GM12878 (cell line): ENCODE data around the gene PCDHB7. TPM values are rescaled to one million over a fixed set of nuclear protein-coding genes. Genes with fewer than 3 reads are reported as not detected.
"Not testable (repeated sequence)": the region's sequence is repeated elsewhere in the genome, so short reads cannot be mapped to it uniquely, and the experiment has no call there.

Experiments used
- ATAC-seq: fragments of 200-7000 bp; cut with Tn5 transposase; 3 replicates; pipeline ENCODE4 v1.9.1; 2020; ENCODE audit warnings: mild to moderate bottlenecking, moderate library complexity
- BruUV-seq: library from RNA; stranded (reverse); fragments of 400-500 nt; replicated peaks from 2 replicates; lab custom pipeline; 2021; lab: Mats Ljungman, UMichigan
- CTCF ChIA-PET: fragments of 300-600 bp; sonication (Branson Sonifier 250); formaldehyde crosslinking; extraction: SDS; loops from one replicate; lab custom pipeline; 2021; ENCODE audit warnings: inconsistent platforms; lab: Yijun Ruan, JAX
- POLR2A ChIA-PET: fragments of 350-600 bp; formaldehyde crosslinking; extraction: SDS; loops from one replicate; lab custom pipeline; 2021; ENCODE audit warnings: inconsistent platforms; lab: Charles Lee
- RAD21 ChIA-PET: fragments of 300-600 bp; sonication (Branson Sonifier 250); formaldehyde crosslinking; loops from one replicate; lab custom pipeline; 2023; ENCODE audit warnings: antibody characterized with exemption; ENCODE audit not compliant: unreplicated experiment; lab: Charles Lee
- SMC1A ChIA-PET: fragments of 300-600 bp; sonication (Branson Sonifier 250); formaldehyde crosslinking; loops from one replicate; lab custom pipeline; 2023; ENCODE audit not compliant: unreplicated experiment, uncharacterized antibody; lab: Charles Lee
- DNase-seq: peaks from one replicate; pipeline ENCODE4 v3.0.0-alpha.2; 2011; ENCODE audit warnings: low read depth, low spot score
- FAIRE-seq: peaks from 3 replicates; lab custom pipeline; 2011; peaks lifted over from hg19 to GRCh38; lab: Jason Lieb, UNC
- H2AFZ ChIP-seq: 2 replicates; pipeline ENCODE4 v1.6.0; 2011; ENCODE audit warnings: low read depth, low read length, control low read depth; ENCODE audit not compliant: control insufficient read depth
- H3K27ac ChIP-seq: 2 replicates; pipeline ENCODE4 v1.5.1; 2011; ENCODE audit warnings: control low read depth; ENCODE audit not compliant: control insufficient read depth, insufficient read depth
- H3K27me3 ChIP-seq, 2 experiments: replicated peaks in 1 of 2; 2 replicates each; pipeline versions ENCODE4 v1.6.0 to v1.6.1; 2011; ENCODE audit warnings: low read length in 1 of 2; ENCODE audit not compliant: control insufficient read depth in 2 of 2, insufficient read depth in 2 of 2
- H3K36me3 ChIP-seq, 2 experiments: 2 replicates each; pipeline ENCODE4 v1.5.1; 2011; ENCODE audit warnings: low read length in 1 of 2; ENCODE audit not compliant: control insufficient read depth in 2 of 2, insufficient read depth in 2 of 2
- H3K4me1 ChIP-seq: 2 replicates; pipeline ENCODE4 v1.6.1; 2011; ENCODE audit warnings: mild to moderate bottlenecking, low read length, moderate library complexity, mixed read lengths; ENCODE audit not compliant: control insufficient read depth, insufficient read depth
- H3K4me2 ChIP-seq: 2 replicates; pipeline ENCODE4 v1.6.0; 2011; ENCODE audit warnings: control low read depth; ENCODE audit not compliant: control insufficient read depth, insufficient read depth
- H3K4me3 ChIP-seq: fragments of 200-600 bp; sonication (generic); 2 replicates; pipeline ENCODE4 v1.5.1; 2016
- H3K79me2 ChIP-seq: 2 replicates; pipeline ENCODE4 v1.6.0; 2011; ENCODE audit warnings: low read length; ENCODE audit not compliant: control insufficient read depth, insufficient read depth
- H3K9ac ChIP-seq: 2 replicates; pipeline ENCODE4 v1.8.0; 2011; ENCODE audit warnings: low read length, control low read depth, mixed read lengths; ENCODE audit not compliant: control insufficient read depth, insufficient read depth
- H3K9me3 ChIP-seq: replicated peaks from 3 replicates; pipeline ENCODE4 v1.5.1; 2011; ENCODE audit warnings: mild to moderate bottlenecking, low read length; ENCODE audit not compliant: control insufficient read depth, insufficient read depth
- H4K20me1 ChIP-seq: 2 replicates; pipeline ENCODE4 v1.6.0; 2011; ENCODE audit not compliant: control insufficient read depth, insufficient read depth
- CTCF ChIP-seq, 3 experiments: IDR thresholded peaks in 2 of 3; conservative IDR thresholded peaks in 1 of 3; 2 replicates each; pipeline ENCODE4 v1.5.1; 2011; ENCODE audit warnings: low read depth in 3 of 3, low read length in 3 of 3, mild to moderate bottlenecking in 3 of 3, control low read depth in 2 of 3, moderate library complexity in 2 of 3, inconsistent platforms in 1 of 3, mixed read lengths in 1 of 3; ENCODE audit not compliant: control insufficient read depth in 2 of 3, insufficient read depth in 1 of 3; ENCODE audit errors: extremely low read depth in 1 of 3
- POLR2AphosphoS5 ChIP-seq: IDR thresholded peaks from 2 replicates; pipeline ENCODE4 v1.6.1; 2011; ENCODE audit warnings: mild to moderate bottlenecking, low read length, inconsistent platforms
- RAD21 ChIP-seq: IDR thresholded peaks from 2 replicates; pipeline ENCODE4 v1.6.1; 2011; ENCODE audit warnings: mild to moderate bottlenecking, low read depth, low read length, moderate library complexity; ENCODE audit not compliant: insufficient read depth
- WGBS: methylation state at CpG from one replicate; pipeline ENCODE4 v1.1.6; 2016; ENCODE audit warnings: low lambda C conversion rate; ENCODE audit not compliant: insufficient replicate concordance, insufficient coverage; ENCODE audit errors: missing lambda C conversion rate; 5-methylcytosine and 5-hydroxymethylcytosine counted together
- in situ Hi-C: fragments of 300-500 bp; cut with MboI; formaldehyde crosslinking; loops from 9 replicates; pipeline ENCODE4 v1.14.3; 2018; ENCODE audit warnings: mixed read lengths
- intact Hi-C: fragments of 100-400 bp; cut with micrococcal nuclease; formaldehyde crosslinking; loops from one replicate; pipeline ENCODE4 v1.14.2; 2022; ENCODE audit not compliant: unreplicated experiment
- polyA plus RNA-seq, 11 experiments: library from polyadenylated mRNA; depleted of rRNA in 4 of 11; unstranded in 6 of 11; stranded (reverse) in 5 of 11; fragments of >200 nt; fragmentation: Nextera tagmentation in 4 of 11; fragmentation: Illumina TruSeq in 1 of 11; extraction: Ambion mirVana in 4 of 11; extraction: Trizol in 1 of 11; gene quantifications; 1 replicate in 1 of 11; 2 replicates in 10 of 11; pipeline versions ENCODE4 v1.2.1 to v1.2.3, GENCODE V29; 2011 to 2016; ENCODE audit warnings: inconsistent platforms in 2 of 11, missing spikeins in 2 of 11, low read depth in 1 of 11
- total RNA-seq, 4 experiments: library from RNA; depleted of rRNA in 3 of 4; stranded (reverse); fragments of >200 nt in 3 of 4; fragmentation: Illumina TruSeq in 1 of 4; extraction: Trizol in 1 of 4; gene quantifications; 2 replicates each; pipeline versions ENCODE4 v1.2.1 to v1.2.3, GENCODE V29; 2013 to 2021

Gene PCDHB7
- total and polyA plus RNA-seq, 10 of the 15 experiments (the other 5 are each of a cell fraction or from before 2014, with no cell fraction given): not detected

- H3K27me3 ChIP-seq, H4K20me1 ChIP-seq, intact Hi-C loops, ATAC-seq, POLR2A ChIA-PET, H3K4me2 ChIP-seq, H3K9me3 ChIP-seq, H3K79me2 ChIP-seq, H3K9ac ChIP-seq, FAIRE-seq, CTCF ChIA-PET, H2AFZ ChIP-seq, H3K4me3 ChIP-seq, SMC1A ChIA-PET, BruUV-seq, RAD21 ChIA-PET, H3K27ac ChIP-seq, DNase-seq, H3K36me3 ChIP-seq, H3K4me1 ChIP-seq: not testable (repeated sequence)
- in situ Hi-C loops: loop anchor here (25.0 kb wide), 1 partner anchor 346 kb away; no protein-coding TSS in a partner anchor
- 76% methylated on average over 17 of the region's 26 CpGs for WGBS
Observed at GRCh38 chr5:141216035-141216434, 43.6 kb downstream of the PCDHB7 start.

DNA sequence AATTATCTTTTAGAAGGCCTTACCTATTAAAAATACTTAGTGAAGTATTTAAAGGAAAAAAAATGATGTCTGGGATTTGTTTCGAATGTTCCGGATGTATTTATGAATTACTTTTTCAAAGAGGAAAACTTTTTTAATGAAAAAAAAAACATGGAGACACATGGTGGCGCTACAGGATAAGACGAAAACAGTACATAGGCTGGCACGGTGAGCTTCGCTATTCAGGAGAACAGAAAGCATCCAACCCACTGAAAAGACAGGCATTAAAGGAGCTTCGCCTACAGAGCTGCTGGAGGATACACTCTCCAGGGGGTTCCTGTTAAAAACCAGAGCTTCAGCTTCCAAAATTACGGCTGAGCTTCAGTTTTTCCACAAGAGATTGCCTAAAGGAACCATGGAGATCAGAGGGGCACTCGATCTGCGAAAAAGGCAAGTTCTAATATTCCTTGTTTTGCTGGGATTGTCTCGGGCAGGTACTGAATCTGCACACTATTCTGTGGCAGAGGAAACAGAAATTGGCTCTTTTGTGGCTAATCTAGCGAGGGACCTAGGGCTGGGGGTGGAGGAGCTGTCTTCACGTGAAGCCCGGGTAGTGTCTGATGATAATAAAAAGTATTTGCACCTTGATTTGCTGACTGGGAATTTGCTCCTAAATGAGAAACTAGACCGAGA is 50.8 kb downstream of the PCDHB7 start, which contains the start of gene PCDHB14:
Gene PCDHB14, plus strand, starts transcription at position 232 of the 672 bp plus-strand sequence. Its CDS starts 163 bp downstream, at position 395.
- Histone ChIP-seq H3K4me2 (no peak within 1 kb of the TSS), H3K27me3 (no peaks in the 10 kb centered on the region), H3K27ac (no peak within 1 kb of the TSS), H4K20me1 (no peaks in the 10 kb centered on the region), H3K79me2 (no peaks in the 10 kb centered on the region), H3K4me3 (no peak within 1 kb of the TSS), H2AFZ (no peak within 1 kb of the TSS), H3K36me3 (no peaks in the 10 kb centered on the region), H3K9me3 (no peaks in the 10 kb centered on the region; the same call in 1 of the 3 replicates), H3K9ac (no peak within 1 kb of the TSS), H3K4me1 (no peaks in the 10 kb centered on the region)
- no peak for FAIRE-seq
- DNase-seq: no peak
- BruUV-seq: no TSS peak
- ChIA-PET RAD21 (interaction anchor here (1.6 kb wide), 2 partner anchors 334 to 340 kb away, joined by 5 to 6 read pairs; no protein-coding TSS in a partner anchor), SMC1A (interaction anchor here (0.7 kb wide), 1 partner anchor 36 kb away, joined by 3 read pairs; the partner anchor contains the start of gene PCDHB9), CTCF (interaction anchor here (1.0 to 2.1 kb wide), 6 partner anchors 10 to 344 kb away, joined by 3 to 10 read pairs (median 6); partner anchors contain the start of genes PCDHGA10 and PCDHGB3), POLR2A (no interaction called here)
- intact Hi-C loops: no loop called here
- no peak for ATAC-seq
- in situ Hi-C loops: loop anchor here (25.0 kb wide), 1 partner anchor 339 kb away; no protein-coding TSS in a partner anchor
- TF ChIP-seq CTCF (IDR thresholded peaks at IDR 0.05 in 2 of 3, conservative IDR thresholded peaks at IDR 0.05 in 1 of 3; ENCODE audit: control insufficient read depth in 2 of 3, extremely low read depth in 1 of 3, insufficient read depth in 1 of 3, low read depth in 3 of 3, low read length in 3 of 3) (peak in 1 of 3 experiments; percentile 25; a peak in 1 of 6 replicates), POLR2AphosphoS5 (no peak), RAD21 (peak; percentile 34; the same call in 1 of the 2 replicates)
- WGBS: 7% methylated on average over 15 of the region's 15 CpGs

- in situ Hi-C loops: loop anchor here (25.0 kb wide), 1 partner anchor 337 kb away; no protein-coding TSS in a partner anchor
- H2AFZ ChIP-seq, H3K4me1 ChIP-seq, intact Hi-C loops, BruUV-seq, H3K9me3 ChIP-seq, ATAC-seq, RAD21 ChIA-PET, H3K27ac ChIP-seq, H3K36me3 ChIP-seq, CTCF ChIA-PET, H3K4me2 ChIP-seq, H3K4me3 ChIP-seq, H3K9ac ChIP-seq, POLR2A ChIA-PET, H4K20me1 ChIP-seq, H3K79me2 ChIP-seq, FAIRE-seq, H3K27me3 ChIP-seq, DNase-seq, SMC1A ChIA-PET: not testable (repeated sequence)
- 75% methylated on average over 24 of the region's 40 CpGs for whole genome bisulfite sequencing
Observed at GRCh38 chr5:141224844-141225243, 52.4 kb downstream of the PCDHB7 start.
